ENCODE measurements around the gene COX4I1. TPM values are rescaled to one million over a fixed set of nuclear protein-coding genes. Genes with fewer than 3 reads are reported as not detected.

The COX4I1 gene
- total RNA-seq, 1 experiment from 2014 or later, result 839 TPM

- TF ChIP-seq CTCF (IDR thresholded peaks at IDR 0.05 in 2 of 3, conservative IDR thresholded peaks at IDR 0.05 in 1 of 3; ENCODE audit: borderline replicate concordance in 1 of 3, insufficient read depth in 1 of 3, low read depth in 2 of 3, low read length in 2 of 3), result no peak
- no peak for TF ChIP-seq SP1 (IDR thresholded peaks at IDR 0.05; ENCODE audit: low read depth)
- TF ChIP-seq TCF7L2 (IDR thresholded peaks at IDR 0.05; ENCODE audit: borderline replicate concordance, extremely low read depth, insufficient read depth, insufficient read length), result no peak
- TF ChIP-seq JUND (IDR thresholded peaks at IDR 0.05), result no peak
- TF ChIP-seq SRF (IDR thresholded peaks at IDR 0.05; ENCODE audit: low read depth), result no peak
These were observed 22.6 kb downstream of the COX4I1 start (continued) for GRCh38 chr16:85822145-85822544.

DNA sequence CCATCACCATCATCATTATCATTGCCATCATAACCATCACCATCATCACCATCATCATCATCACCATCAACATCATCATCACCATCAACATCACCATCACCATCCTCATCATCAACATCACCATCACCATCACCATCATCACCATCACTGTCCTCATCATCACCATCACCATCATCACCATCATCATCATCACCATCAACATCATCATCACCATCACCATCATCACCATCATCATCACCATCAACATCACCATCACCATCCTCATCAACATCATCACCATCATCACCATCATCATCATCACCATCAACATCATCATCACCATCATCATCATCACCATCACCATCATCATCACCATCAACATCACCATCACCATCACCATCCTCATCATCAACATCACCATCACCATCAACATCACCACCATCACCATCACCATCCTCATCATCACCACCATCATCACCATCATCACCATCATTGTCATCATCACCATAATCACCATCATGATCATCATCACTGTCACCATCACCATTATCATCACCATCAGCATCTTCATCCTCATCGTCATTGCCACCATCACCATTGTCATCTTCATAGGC, 23.9 kb downstream of the COX4I1 start:
- no peak overlapping the region for H3K9ac ChIP-seq (ENCODE audit: low read length)
- ChIA-PET RAD21 (ENCODE audit: low non-redundant PET in 1 of 2, low total read pairs in 2 of 2, uncharacterized antibody in 2 of 2, unreplicated experiment in 2 of 2) (no interaction called here), CTCF (interaction anchor here (1.2 kb wide), 1 partner anchor 193 kb away, joined by 3 read pairs; no protein-coding TSS in a partner anchor)

More for the DNA sequence above, 23.9 kb downstream of the COX4I1 start:
- DNase-seq (ENCODE audit: low read depth, low spot score) (no peak), ATAC-seq (no peak)
- Histone ChIP-seq H3K4me1 (ENCODE audit: control insufficient read depth in 1 of 2, insufficient read depth in 2 of 2, low read length in 2 of 2) (peaks cover 2 to 14% of the 10 kb centered on the region in 2 experiments; a peak in 3 of 4 replicates), H3K27ac (ENCODE audit: low read depth, low read length) (no peak overlapping the region), H3K4me2 (ENCODE audit: low read length) (no peak overlapping the region), H4K20me1 (ENCODE audit: insufficient read depth) (no peaks in the 10 kb centered on the region), H3K9me2 (ENCODE audit: insufficient read depth) (no peaks in the 10 kb centered on the region), H3K9me3 (ENCODE audit: control insufficient read depth in 1 of 2, insufficient read depth in 1 of 2, low read depth in 1 of 2, low read length in 2 of 2) (no peaks in the 10 kb centered on the region), H3K27me3 (ENCODE audit: insufficient read depth, low read length) (0 out of 2 replicates have a peak, but pooled peaks cover 4% of the 10 kb centered on the region), H3K79me2 (ENCODE audit: insufficient read depth, low read length) (no peaks in the 10 kb centered on the region), H3K36me3 (ENCODE audit: control insufficient read depth in 1 of 2, insufficient read depth in 2 of 2, low read length in 2 of 2) (no peaks in the 10 kb centered on the region), H3K4me3 (replicated peaks in 1 of 2; ENCODE audit: low read depth in 1 of 2, low read length in 2 of 2) (no peak overlapping the region), H2AFZ (ENCODE audit: low read depth, low read length, poor library complexity, severe bottlenecking) (no peak overlapping the region)
- intact Hi-C loops (cut with micrococcal nuclease), result no loop called here
- POLR2A ChIA-PET, result no interaction called here
- no TSS peak for BruUV-seq (replicated peaks)
- TF ChIP-seq EZH2 (IDR thresholded peaks at IDR 0.05), result no peak
- TF ChIP-seq, protein P1, sequence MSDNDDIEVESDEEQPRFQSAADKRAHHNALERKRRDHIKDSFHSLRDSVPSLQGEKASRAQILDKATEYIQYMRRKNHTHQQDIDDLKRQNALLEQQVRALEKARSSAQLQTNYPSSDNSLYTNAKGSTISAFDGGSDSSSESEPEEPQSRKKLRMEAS (IDR thresholded peaks at IDR 0.05), result no peak
- no peak for TF ChIP-seq SIN3A (IDR thresholded peaks at IDR 0.05; ENCODE audit: low read depth)
- TF ChIP-seq CTCF (IDR thresholded peaks at IDR 0.05 in 2 of 3, conservative IDR thresholded peaks at IDR 0.05 in 1 of 3; ENCODE audit: borderline replicate concordance in 1 of 3, insufficient read depth in 1 of 3, low read depth in 2 of 3, low read length in 2 of 3), result no peak

Measured in HCT116 (cell line).